ENCODE measurements around the gene ABTB2.

Gene ABTB2

GRCh38 chr11:34269694-34270245, 88.0 kb downstream of the ABTB2 start:
- TF ChIP-seq CTCF (conservative IDR thresholded peaks at IDR 0.05) (no peak), ZFX (IDR thresholded peaks at IDR 0.05) (no peak)
- no peak overlapping the region for H3K27ac ChIP-seq

GRCh38 chr11:34268906-34269430, 88.8 kb downstream of the ABTB2 start:
- no peak for TF ChIP-seq ZFX (IDR thresholded peaks at IDR 0.05)
- TF ChIP-seq CTCF (conservative IDR thresholded peaks at IDR 0.05), result no peak
- H3K27ac ChIP-seq, result no peak overlapping the region

GRCh38 chr11:34267417-34267816, 90.4 kb downstream of the ABTB2 start:
- no peak overlapping the region for H3K27ac ChIP-seq
- TF ChIP-seq CTCF (conservative IDR thresholded peaks at IDR 0.05) (no peak), ZFX (IDR thresholded peaks at IDR 0.05) (no peak)

- TF ChIP-seq ZFX (IDR thresholded peaks at IDR 0.05) (no peak), CTCF (conservative IDR thresholded peaks at IDR 0.05) (no peak)
- H3K27ac ChIP-seq, result no peak overlapping the region
Measured at GRCh38 chr11:34267013-34267412, 90.8 kb downstream of the ABTB2 start.

GRCh38 chr11:34266090-34266912, 91.5 kb downstream of the ABTB2 start:
- H3K27ac ChIP-seq, result no peak overlapping the region
- no peak for TF ChIP-seq ZFX (IDR thresholded peaks at IDR 0.05)
- no peak for TF ChIP-seq CTCF (conservative IDR thresholded peaks at IDR 0.05)

- TF ChIP-seq CTCF (conservative IDR thresholded peaks at IDR 0.05) (no peak), ZFX (IDR thresholded peaks at IDR 0.05) (no peak)
- peak overlapping the region; percentile 32 for H3K27ac ChIP-seq
Measured at GRCh38 chr11:34264303-34265110, 93.3 kb downstream of the ABTB2 start.
